ENCODE measurements around the gene PSMA4. TPM values are rescaled to one million over a fixed set of nuclear protein-coding genes. Genes with fewer than 3 reads are reported as not detected.
A peak's percentile ranks its signal among the peaks of the same experiment; 100 is the strongest.
"Not testable (repeated sequence)": the region's sequence is repeated elsewhere in the genome, so short reads cannot be mapped to it uniquely, and the experiment has no call there.

PSMA4 gene
- total RNA-seq, 1 donor from 2014 or later, result 59.2 TPM

DNA sequence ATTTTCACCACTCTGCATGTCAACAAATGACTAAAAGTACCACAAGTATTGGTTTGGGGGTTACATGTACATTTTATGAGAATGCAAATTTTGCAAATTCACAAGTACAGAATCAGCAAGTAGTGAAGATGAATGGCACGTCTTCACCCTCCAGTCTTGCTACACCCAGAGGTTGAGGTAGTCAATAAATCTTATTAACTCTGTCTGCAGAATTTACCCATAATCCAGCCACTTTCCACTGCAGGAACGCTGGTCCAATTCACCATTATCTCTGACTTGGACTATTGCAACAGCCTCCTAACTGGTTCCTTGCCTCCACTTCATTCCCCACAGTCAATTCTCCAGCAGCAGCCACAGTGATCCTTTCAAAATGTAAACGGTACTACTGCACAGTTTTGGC, 10.6 kb downstream of the PSMA4 start:
- no peak for DNase-seq (ENCODE audit: low spot score)
- ATAC-seq, result no peak

GRCh38 chr15:78551902-78552301, 11.7 kb downstream of the PSMA4 start:
- DNase-seq (ENCODE audit: low spot score) (no peak), ATAC-seq (no peak)

- no peak for DNase-seq (ENCODE audit: low spot score)
- no peak for ATAC-seq
Observed at GRCh38 chr15:78552597-78552996, 12.4 kb downstream of the PSMA4 start.

GRCh38 chr15:78560201-78560600, 20.0 kb downstream of the PSMA4 start:
- not testable (repeated sequence) for ATAC-seq; DNase-seq (ENCODE audit: low spot score)

- no peak for ATAC-seq
- no peak for DNase-seq (ENCODE audit: low spot score)
Observed at GRCh38 chr15:78561490-78561889, 21.2 kb downstream of the PSMA4 start.

DNA sequence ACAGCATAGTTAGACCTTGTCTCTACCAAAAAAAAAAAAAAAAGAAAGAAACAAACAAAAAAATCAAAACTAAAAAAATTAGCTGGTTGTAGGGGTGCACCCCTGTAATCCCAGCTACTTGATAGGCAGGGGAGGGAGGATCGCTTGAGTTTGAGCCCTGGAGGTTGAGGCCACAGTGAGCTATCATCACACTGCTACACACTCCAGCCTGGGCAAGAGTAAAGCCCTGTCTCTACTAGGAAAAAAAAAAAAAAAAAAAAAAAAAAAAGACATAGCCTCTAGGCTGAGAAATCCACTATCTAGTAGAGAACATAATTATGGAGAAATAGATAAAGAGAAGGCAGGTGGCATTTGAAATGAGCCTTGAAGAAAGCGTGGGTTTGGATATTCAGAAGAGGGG, 22.8 kb downstream of the PSMA4 start:
- DNase-seq (ENCODE audit: low spot score) (no peak), ATAC-seq (no peak)

GRCh38 chr15:78564743-78565096, 24.5 kb downstream of the PSMA4 start:
- DNase-seq (ENCODE audit: low spot score) (no peak), ATAC-seq (no peak)

GRCh38 chr15:78565097-78565950, 25.1 kb downstream of the PSMA4 start, which contains the start of gene CHRNA5:
CHRNA5 (plus strand) TSS chr15:78565520; CDS start chr15:78565720, 200 bp downstream.
- ATAC-seq (peak; percentile 90), DNase-seq (ENCODE audit: low spot score) (peak; percentile 58)

DNA sequence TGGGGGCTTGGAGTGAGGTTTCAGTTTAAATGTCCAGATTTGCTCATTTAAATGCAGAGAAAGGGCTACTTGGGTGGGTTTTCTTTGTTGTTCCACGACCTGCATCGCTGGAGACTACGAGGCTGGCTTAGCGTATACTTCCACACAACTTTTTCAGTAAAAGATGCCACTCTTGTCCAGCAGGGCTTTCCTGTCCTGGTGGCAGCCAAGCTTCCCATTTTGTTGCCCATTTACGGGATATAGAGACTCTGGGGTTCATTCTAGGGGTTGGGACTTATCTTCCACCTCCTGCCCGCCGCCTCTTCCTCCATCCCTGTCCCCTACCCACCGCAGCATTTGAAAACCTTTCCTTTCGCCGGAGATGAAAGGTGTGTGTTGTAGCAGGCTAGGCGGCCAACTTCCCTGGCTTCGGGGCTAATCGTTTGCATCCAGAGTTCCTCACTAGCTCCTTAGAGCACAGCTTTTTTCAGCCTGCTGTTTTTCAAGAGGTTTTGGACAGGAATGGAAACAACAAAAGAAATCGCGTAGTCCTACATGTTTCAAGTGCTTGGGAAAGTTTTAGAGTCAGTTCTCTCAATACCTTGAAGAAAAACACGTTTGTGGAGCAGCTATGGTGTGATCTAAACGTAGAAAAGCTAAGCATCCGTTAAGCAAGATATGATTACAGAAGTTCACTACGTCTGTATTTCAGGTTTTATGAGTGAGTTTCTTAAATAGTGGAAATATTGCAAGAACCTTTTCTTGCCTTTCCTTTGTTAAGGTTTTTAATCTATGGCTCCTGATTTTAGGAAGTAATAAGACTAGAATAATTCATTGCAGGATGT, 25.9 kb downstream of the PSMA4 start:
- DNase-seq (ENCODE audit: low spot score) (no peak), ATAC-seq (peak; percentile 30)

DNA sequence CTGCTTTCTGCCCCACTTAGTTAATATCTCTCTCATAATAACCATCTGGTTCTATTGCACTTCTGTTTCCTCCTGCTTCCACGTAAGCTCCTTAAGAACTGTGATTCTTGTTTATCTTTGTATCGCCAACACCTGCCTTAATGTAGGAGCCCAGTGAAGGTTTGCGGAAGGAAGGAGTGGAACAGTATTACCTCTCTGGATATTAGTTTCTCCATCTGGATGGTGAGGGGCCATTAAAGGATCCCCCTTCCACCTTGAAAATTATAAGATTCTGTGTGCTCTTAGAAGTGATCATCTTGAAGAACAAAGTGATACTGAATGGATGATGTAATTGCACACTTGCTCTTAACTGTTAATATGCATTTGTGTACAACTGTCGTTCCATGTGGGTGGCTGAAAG, 27.3 kb downstream of the PSMA4 start:
- ATAC-seq (no peak), DNase-seq (ENCODE audit: low spot score) (no peak)

DNA sequence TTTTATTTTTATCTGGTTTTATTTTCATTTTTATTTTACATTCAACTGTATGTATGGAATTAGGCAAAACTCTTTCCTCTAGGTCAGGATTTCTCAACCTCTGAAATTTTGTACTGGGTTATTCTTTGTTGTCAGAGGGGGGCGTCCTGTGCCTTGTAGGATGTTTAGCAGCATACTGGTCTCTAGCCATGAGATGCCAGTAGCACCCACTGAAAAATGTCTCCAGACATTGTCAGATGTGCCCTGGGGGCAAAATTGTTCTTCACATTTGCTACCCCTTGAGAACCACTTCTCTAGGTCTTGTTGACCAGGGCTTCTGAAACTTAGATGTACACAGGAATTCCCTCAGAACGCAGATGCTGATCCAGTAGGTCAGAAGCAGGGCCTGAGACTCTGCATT, 30.5 kb downstream of the PSMA4 start:
- no peak for ATAC-seq
- DNase-seq (ENCODE audit: low spot score), result no peak

GRCh38 chr15:78571382-78571781, 31.1 kb downstream of the PSMA4 start:
- ATAC-seq (no peak), DNase-seq (ENCODE audit: low spot score) (no peak)

GRCh38 chr15:78573416-78573815, 33.2 kb downstream of the PSMA4 start:
- no peak for DNase-seq (ENCODE audit: low spot score)
- ATAC-seq, result no peak

DNA sequence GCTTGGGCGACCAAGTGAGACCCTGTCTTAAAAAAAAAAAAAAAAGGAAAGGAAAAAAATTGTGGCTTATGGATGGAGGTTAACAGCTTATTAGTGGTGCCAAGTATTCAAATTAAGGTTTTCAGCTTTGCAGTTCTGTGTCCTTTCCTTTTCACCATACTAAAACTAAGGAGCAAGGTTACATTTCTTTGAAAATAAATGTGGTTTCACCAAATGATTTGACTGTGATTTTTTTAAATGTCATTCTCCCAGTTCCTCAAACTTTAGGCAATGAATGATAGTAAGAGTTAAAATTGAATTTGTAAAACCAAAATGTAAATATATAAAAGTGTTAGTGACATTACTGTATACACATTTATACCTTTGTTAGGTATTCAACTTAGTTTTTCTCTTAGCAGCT, 34.7 kb downstream of the PSMA4 start:
- ATAC-seq, result no peak
- no peak for DNase-seq (ENCODE audit: low spot score)

DNA sequence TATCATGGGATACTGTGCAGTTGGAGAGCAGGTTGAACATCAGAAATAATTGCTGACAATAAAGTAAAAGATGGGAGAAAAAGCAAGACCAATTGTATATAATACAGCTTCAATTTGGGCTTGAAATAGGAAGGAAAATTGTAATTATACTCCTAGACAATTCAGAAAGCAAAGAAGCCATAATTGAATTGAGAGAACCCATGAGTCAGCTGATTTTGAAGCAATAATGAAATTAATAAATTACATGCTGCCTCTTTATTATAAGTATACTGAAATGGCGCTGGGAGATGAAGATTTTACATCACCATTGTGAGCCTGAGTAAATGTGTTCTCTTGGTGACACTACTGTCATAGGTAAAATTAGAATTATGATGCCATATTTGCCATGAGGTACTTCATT, 57.3 kb downstream of the PSMA4 start:
- DNase-seq (ENCODE audit: low spot score) (no peak), ATAC-seq (no peak)

DNA sequence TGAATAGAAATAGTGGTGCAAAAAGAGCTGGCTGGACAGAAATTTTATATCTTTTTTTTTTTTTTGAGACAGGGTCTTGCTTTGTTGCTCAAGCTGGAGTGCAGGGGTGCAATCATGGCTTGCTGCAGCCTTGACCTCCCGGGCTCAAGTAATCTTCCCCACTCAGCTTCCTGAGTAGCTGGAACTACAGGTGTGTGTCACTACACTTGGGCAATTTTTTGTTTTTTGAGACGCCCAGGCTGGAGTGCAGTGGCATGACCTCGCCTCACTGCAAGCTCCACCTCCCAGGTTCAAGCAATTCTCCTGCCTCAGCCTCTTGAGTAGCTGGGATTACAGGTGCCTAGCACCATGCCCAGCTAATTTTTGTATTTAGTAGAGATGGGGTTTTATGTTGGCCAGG, 58.1 kb downstream of the PSMA4 start:
- DNase-seq (ENCODE audit: low spot score) (no peak), ATAC-seq (no peak)

GRCh38 chr15:78599189-78599588, 58.9 kb downstream of the PSMA4 start:
- DNase-seq (ENCODE audit: low spot score), result no peak
- no peak for ATAC-seq

Other genes starting within 250 kb of the PSMA4 start
- gene SKIC8, start 240.8 kb upstream of the PSMA4 start, total RNA-seq, result 22.1 TPM
- gene CRABP1, start 200.1 kb upstream of the PSMA4 start, total RNA-seq, result 0.40 TPM
- gene IREB2, start 102.2 kb upstream of the PSMA4 start, total RNA-seq, result 25.1 TPM
- gene HYKK, start 32.9 kb upstream of the PSMA4 start, total RNA-seq, result 5.4 TPM
- 0.35 TPM for gene CHRNA5, start 25.1 kb downstream of the PSMA4 start, total RNA-seq
- not detected for gene CHRNA3, start 80.6 kb downstream of the PSMA4 start, total RNA-seq
- not detected for gene CHRNB4, start 100.8 kb downstream of the PSMA4 start, total RNA-seq

All from left lobe of liver (tissue), 2 donors.